B cell (primary cell): ENCODE data around the gene PNPLA5. TPM values are rescaled to one million over a fixed set of nuclear protein-coding genes. Genes with fewer than 3 reads are reported as not detected.

Source experiments
- ATAC-seq: fragments of 200-7000 bp; cut with Tn5 transposase; one replicate; pipeline ENCODE4 v1.10.0; 2021; ENCODE audit warnings: low read depth, mild to moderate bottlenecking, moderate number of reproducible peaks, moderate library complexity
- CTCF ChIA-PET: fragments of 350-600 bp; sonication (Branson Sonifier 250); formaldehyde crosslinking; loops from one replicate; lab custom pipeline; 2021; ENCODE audit warnings: antibody characterized with exemption, inconsistent platforms; lab: Charles Lee
- POLR2A ChIA-PET: fragments of 350-600 bp; sonication (Branson Sonifier 250); formaldehyde crosslinking; loops from one replicate; lab custom pipeline; 2021; ENCODE audit warnings: antibody characterized with exemption; lab: Charles Lee
- DNase-seq: peaks from one replicate; pipeline ENCODE4 v3.0.0; 2013
- H2AFZ ChIP-seq: 2 replicates; pipeline ENCODE4 v1.6.1; 2012; ENCODE audit warnings: mild to moderate bottlenecking, low read depth, low read length; ENCODE audit not compliant: insufficient read depth, poor library complexity, severe bottlenecking
- H3K27ac ChIP-seq, 2 donors: 1 replicate in 1 of 2; 2 replicates in 1 of 2; pipeline ENCODE4 v1.5.1; 2012 to 2013; ENCODE audit warnings: low read length in 2 of 2, mild to moderate bottlenecking in 2 of 2, moderate library complexity in 1 of 2
- H3K27me3 ChIP-seq, 4 experiments: fragments of 200-600 bp in 1 of 4; sonication (generic) in 1 of 4; replicated peaks in 1 of 4; 1 replicate in 2 of 4; 2 replicates in 2 of 4; pipeline versions ENCODE4 v1.6.1 to v1.7.0; 2013 to 2016; ENCODE audit warnings: low read length in 3 of 4, mild to moderate bottlenecking in 2 of 4, mixed read lengths in 1 of 4, moderate library complexity in 1 of 4; ENCODE audit not compliant: insufficient read depth in 4 of 4, control insufficient read depth in 3 of 4; ENCODE audit errors: control extremely low read depth in 1 of 4
- H3K36me3 ChIP-seq, 2 experiments: replicated peaks in 1 of 2; 1 replicate in 1 of 2; 2 replicates in 1 of 2; pipeline versions ENCODE4 v1.6.1 to v1.7.1; 2013; ENCODE audit warnings: low read length in 1 of 2; ENCODE audit not compliant: insufficient read depth in 2 of 2, control insufficient read depth in 1 of 2; ENCODE audit errors: control extremely low read depth in 1 of 2, extremely low read depth in 1 of 2
- H3K4me1 ChIP-seq, 2 donors: fragments of 200-600 bp in 1 of 2; sonication (generic) in 1 of 2; 1 replicate in 1 of 2; 2 replicates in 1 of 2; pipeline versions ENCODE4 v1.5.1 to v1.6.1; 2013 to 2017; ENCODE audit warnings: low read length in 2 of 2; ENCODE audit not compliant: control insufficient read depth in 2 of 2, insufficient read depth in 2 of 2
- H3K4me2 ChIP-seq: replicated peaks from 2 replicates; pipeline ENCODE3; 2012; ENCODE audit warnings: mild to moderate bottlenecking, low read depth, low read length; ENCODE audit not compliant: poor library complexity, severe bottlenecking
- H3K4me3 ChIP-seq, 5 experiments: fragments of 200-600 bp in 1 of 5; sonication (generic) in 1 of 5; 1 replicate in 3 of 5; 2 replicates in 2 of 5; pipeline versions ENCODE4 v1.5.1 to v1.7.0; 2011 to 2016; ENCODE audit warnings: low read length in 4 of 5, mild to moderate bottlenecking in 4 of 5, low read depth in 2 of 5, control low read depth in 1 of 5, moderate library complexity in 1 of 5; ENCODE audit not compliant: insufficient read depth in 1 of 5; ENCODE audit errors: control extremely low read depth in 1 of 5, extremely low read depth in 1 of 5
- H3K79me2 ChIP-seq: fragments of 200-600 bp; sonication (generic); one replicate; pipeline ENCODE4 v1.6.0; 2016; ENCODE audit warnings: low read length; ENCODE audit not compliant: control insufficient read depth, insufficient read depth
- H3K9ac ChIP-seq: fragments of 200-600 bp; sonication (generic); 2 replicates; pipeline ENCODE4 v1.6.1; 2017; ENCODE audit warnings: mild to moderate bottlenecking, low read length, moderate library complexity
- H3K9me3 ChIP-seq, 3 donors: one replicate each; pipeline versions ENCODE4 v1.6.1 to v1.7.1; 2013; ENCODE audit warnings: low read length in 2 of 3; ENCODE audit not compliant: control insufficient read depth in 2 of 3, insufficient read depth in 1 of 3; ENCODE audit errors: control extremely low read depth in 1 of 3
- H4K20me1 ChIP-seq: 2 replicates; pipeline ENCODE4 v1.6.0; 2012; ENCODE audit warnings: mild to moderate bottlenecking, low read length; ENCODE audit not compliant: insufficient read depth, control insufficient read depth, poor library complexity, severe bottlenecking
- H3K27ac Mint-ChIP-seq: one replicate; pipeline ENCODE4 v1.8.0; 2021; ENCODE audit warnings: mixed read lengths
- H3K27me3 Mint-ChIP-seq: one replicate; pipeline ENCODE4 v1.8.0; 2021; ENCODE audit warnings: mixed read lengths
- H3K4me1 Mint-ChIP-seq: one replicate; pipeline ENCODE4 v1.8.0; 2021; ENCODE audit warnings: mixed read lengths
- H3K4me3 Mint-ChIP-seq: one replicate; pipeline ENCODE4 v1.8.0; 2021; ENCODE audit warnings: mixed read lengths
- H3K9me3 Mint-ChIP-seq: one replicate; pipeline ENCODE4 v1.8.0; 2022; ENCODE audit warnings: mixed read lengths; ENCODE audit not compliant: insufficient read depth
- EZH2 ChIP-seq: IDR thresholded peaks from 2 replicates; pipeline ENCODE4 v1.6.1; 2012; ENCODE audit warnings: borderline replicate concordance, low read depth, mild to moderate bottlenecking, moderate library complexity, low read length; ENCODE audit not compliant: insufficient read depth, poor library complexity, severe bottlenecking
- WGBS: methylation state at CpG from one replicate; pipeline ENCODE4 v1.1.5; 2013; ENCODE audit warnings: missing lambda C conversion rate; ENCODE audit not compliant: insufficient coverage; 5-methylcytosine and 5-hydroxymethylcytosine counted together
- intact Hi-C: fragments of 100-400 bp; cut with micrococcal nuclease; formaldehyde crosslinking; loops from one replicate; pipeline ENCODE4 v1.10.0; 2022
- polyA plus RNA-seq: library from polyadenylated mRNA; depleted of rRNA; stranded (reverse); fragments of >200 nt; gene quantifications from 2 replicates; pipeline ENCODE4 v1.2.3, GENCODE V29; 2012
- total RNA-seq, 2 donors: library from RNA; stranded (reverse); fragments of 120-200 nt in 1 of 2; gene quantifications; 1 replicate in 1 of 2; 2 replicates in 1 of 2; pipeline versions ENCODE4 v1.2.3 to v1.2.4, GENCODE V29; 2013 to 2022
- TF ChIP-seq, protein P1 (sequence below): fragments of 200-600 bp; IDR thresholded peaks from one replicate; pipeline ENCODE4 v1.8.0; 2022; ENCODE audit warnings: antibody characterized with exemption, mild to moderate bottlenecking

The PNPLA5 gene
- total and polyA plus RNA-seq, 2 donors (not counting 1 experiment from before 2014, with no cell fraction given): not detected

DNA sequence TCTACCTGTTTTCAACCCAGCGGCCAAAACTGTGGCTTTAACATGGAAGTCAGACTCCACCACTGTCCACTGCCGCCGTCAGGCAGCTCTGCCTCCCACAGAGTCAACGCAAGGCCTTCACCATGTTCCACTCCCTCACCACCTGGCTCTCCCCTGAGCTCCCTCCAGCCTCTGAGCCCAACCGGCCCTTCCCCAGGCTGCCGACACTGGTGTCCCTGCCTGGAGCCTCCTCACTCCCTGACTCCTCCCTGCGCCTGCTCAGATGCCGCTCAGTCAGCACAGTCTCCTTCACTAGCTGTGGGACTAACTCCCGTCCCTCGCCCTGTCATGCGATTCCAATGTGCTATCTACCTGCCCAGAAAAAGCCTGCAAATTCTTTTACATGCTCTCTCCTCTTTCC lies 45.8 kb downstream of the PNPLA5 start:
- Histone ChIP-seq H3K4me1 (no peaks in the 10 kb centered on the region), H3K4me3 (no peak overlapping the region), H2AFZ (no peak overlapping the region), H3K27me3 (no peaks in the 10 kb centered on the region), H3K4me2 (no peak overlapping the region), H4K20me1 (no peaks in the 10 kb centered on the region), H3K36me3 (no peaks in the 10 kb centered on the region), H3K9ac (no peak overlapping the region), H3K9me3 (no peaks in the 10 kb centered on the region), H3K79me2 (no peaks in the 10 kb centered on the region), H3K27ac (no peak overlapping the region)
- no peaks in the 10 kb centered on the region for H3K4me1 Mint-ChIP-seq
- POLR2A ChIA-PET: no interaction called here
- WGBS: 93% methylated on average over 11 of the region's 11 CpGs
- peaks cover 14% of the 10 kb centered on the region for H3K27me3 Mint-ChIP-seq
- ATAC-seq (no peak), DNase-seq (no peak)
- no peak for TF ChIP-seq EZH2
- TF ChIP-seq, protein P1, sequence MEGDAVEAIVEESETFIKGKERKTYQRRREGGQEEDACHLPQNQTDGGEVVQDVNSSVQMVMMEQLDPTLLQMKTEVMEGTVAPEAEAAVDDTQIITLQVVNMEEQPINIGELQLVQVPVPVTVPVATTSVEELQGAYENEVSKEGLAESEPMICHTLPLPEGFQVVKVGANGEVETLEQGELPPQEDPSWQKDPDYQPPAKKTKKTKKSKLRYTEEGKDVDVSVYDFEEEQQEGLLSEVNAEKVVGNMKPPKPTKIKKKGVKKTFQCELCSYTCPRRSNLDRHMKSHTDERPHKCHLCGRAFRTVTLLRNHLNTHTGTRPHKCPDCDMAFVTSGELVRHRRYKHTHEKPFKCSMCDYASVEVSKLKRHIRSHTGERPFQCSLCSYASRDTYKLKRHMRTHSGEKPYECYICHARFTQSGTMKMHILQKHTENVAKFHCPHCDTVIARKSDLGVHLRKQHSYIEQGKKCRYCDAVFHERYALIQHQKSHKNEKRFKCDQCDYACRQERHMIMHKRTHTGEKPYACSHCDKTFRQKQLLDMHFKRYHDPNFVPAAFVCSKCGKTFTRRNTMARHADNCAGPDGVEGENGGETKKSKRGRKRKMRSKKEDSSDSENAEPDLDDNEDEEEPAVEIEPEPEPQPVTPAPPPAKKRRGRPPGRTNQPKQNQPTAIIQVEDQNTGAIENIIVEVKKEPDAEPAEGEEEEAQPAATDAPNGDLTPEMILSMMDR: no peak
- no peaks in the 10 kb centered on the region for H3K9me3 Mint-ChIP-seq
- intact Hi-C loops: no loop called here
- CTCF ChIA-PET: no interaction called here
- H3K27ac Mint-ChIP-seq: no peak overlapping the region
- H3K4me3 Mint-ChIP-seq: no peak overlapping the region

DNA sequence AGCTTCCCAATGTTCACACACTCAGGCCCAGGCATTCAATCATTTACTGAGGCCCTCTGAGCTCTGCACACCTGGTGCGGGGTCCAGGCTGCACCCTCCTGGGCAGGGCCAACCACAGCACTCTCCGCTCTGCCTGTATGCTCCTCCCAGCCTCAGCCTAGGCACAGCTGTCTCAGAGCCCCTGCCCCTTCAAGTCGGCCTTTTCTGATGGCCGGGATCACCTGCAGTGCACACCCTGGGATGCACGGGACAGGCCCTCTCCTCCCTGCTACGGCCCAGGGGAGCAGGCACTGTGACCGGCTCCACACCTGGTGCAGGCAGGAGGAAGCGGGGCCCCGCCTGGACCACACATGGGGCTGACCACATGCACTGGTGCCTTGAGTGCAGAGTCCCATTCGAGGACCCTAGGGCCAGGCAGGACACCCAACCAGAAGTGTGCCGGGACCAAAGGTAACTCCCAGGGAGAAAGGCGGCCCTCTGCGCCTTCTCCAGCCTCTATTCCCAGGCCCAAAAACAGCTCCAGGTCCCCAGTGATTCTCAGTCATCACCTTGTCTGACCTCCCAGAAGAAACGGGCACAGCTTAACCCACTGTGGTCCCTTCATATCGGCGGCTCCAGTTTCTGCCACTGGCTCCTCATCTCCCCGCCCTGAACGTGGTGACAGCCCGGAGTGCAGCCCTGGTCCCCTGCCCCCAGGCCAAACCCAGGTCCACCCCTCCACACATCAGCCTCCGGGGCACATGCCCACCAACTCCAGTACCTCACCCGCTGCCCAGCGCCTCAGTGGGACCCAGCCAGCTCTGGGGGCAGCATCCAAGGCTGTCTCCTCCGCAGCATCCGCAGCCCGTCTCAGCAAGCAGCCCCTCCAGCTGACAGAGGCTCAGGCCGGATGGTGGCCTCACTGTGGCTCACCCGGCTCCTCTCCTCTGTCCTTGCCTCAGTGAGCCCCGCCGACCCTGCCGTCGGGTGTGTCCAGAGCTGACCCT lies 47.0 kb downstream of the PNPLA5 start:
- TF ChIP-seq EZH2: no peak
- TF ChIP-seq, protein P1: no peak

More for the DNA sequence above, 47.0 kb downstream of the PNPLA5 start:
- H3K4me3 ChIP-seq: no peak overlapping the region
- H3K9me3 Mint-ChIP-seq: no peaks in the 10 kb centered on the region
- no peak overlapping the region for H2AFZ ChIP-seq
- no peak overlapping the region for H3K4me3 Mint-ChIP-seq
- no peak overlapping the region for H3K4me2 ChIP-seq
- no peaks in the 10 kb centered on the region for H3K4me1 Mint-ChIP-seq
- POLR2A ChIA-PET: no interaction called here
- no peak overlapping the region for H3K27ac Mint-ChIP-seq
- no peak overlapping the region for H3K9ac ChIP-seq
- no peak overlapping the region for H3K27ac ChIP-seq
- intact Hi-C loops: no loop called here
- no peaks in the 10 kb centered on the region for H3K27me3 ChIP-seq
- H4K20me1 ChIP-seq: no peaks in the 10 kb centered on the region
- CTCF ChIA-PET: no interaction called here
- H3K4me1 ChIP-seq: no peaks in the 10 kb centered on the region
- WGBS: 90% methylated on average over 31 of the region's 31 CpGs
- DNase-seq: no peak
- peaks cover 4% of the 10 kb centered on the region for H3K27me3 Mint-ChIP-seq
- ATAC-seq: no peak
- no peaks in the 10 kb centered on the region for H3K36me3 ChIP-seq
- no peaks in the 10 kb centered on the region for H3K9me3 ChIP-seq
- no peaks in the 10 kb centered on the region for H3K79me2 ChIP-seq
